IMR-90 (cell line): ENCODE measurements around the gene C5orf15. TPM values are rescaled to one million over a fixed set of nuclear protein-coding genes. Genes with fewer than 3 reads are reported as not detected.

Experiments
- ATAC-seq: fragments of 200-7000 bp; cut with Tn5 transposase; 2 replicates; pipeline ENCODE4 v1.9.1; 2020; ENCODE audit warnings: low read depth, mild to moderate bottlenecking, moderate library complexity
- BruUV-seq: library from RNA; stranded (reverse); fragments of 400-500 nt; replicated peaks from 2 replicates; lab custom pipeline; 2021; lab: Mats Ljungman, UMichigan
- CTCF ChIA-PET: fragments of 300-600 bp; formaldehyde crosslinking; extraction: SDS; loops from one replicate; lab custom pipeline; 2021; ENCODE audit warnings: antibody characterized with exemption; lab: Yijun Ruan, JAX
- POLR2A ChIA-PET: fragments of 300-600 bp; sonication (Branson Sonifier 250); formaldehyde crosslinking; loops from one replicate; lab custom pipeline; 2022; ENCODE audit warnings: antibody characterized with exemption; ENCODE audit not compliant: unreplicated experiment; lab: Charles Lee
- DNase-seq: peaks from one replicate; pipeline ENCODE4 v3.0.0; 2013
- H2AFZ ChIP-seq: replicated peaks from 2 replicates; pipeline ENCODE3; 2013; ENCODE audit warnings: low read length, mild to moderate bottlenecking; ENCODE audit not compliant: poor library complexity
- H2AK5ac ChIP-seq: 2 replicates; pipeline ENCODE4 v1.6.1; 2013; ENCODE audit warnings: low read depth, low read length, inconsistent platforms
- H2AK9ac ChIP-seq: replicated peaks from 2 replicates; pipeline ENCODE3; 2013; ENCODE audit warnings: mild to moderate bottlenecking, low read depth, low read length, moderate library complexity; ENCODE audit not compliant: poor library complexity
- H2BK120ac ChIP-seq: 2 replicates; pipeline ENCODE4 v1.6.1; 2013; ENCODE audit warnings: low read depth, low read length, inconsistent platforms
- H2BK15ac ChIP-seq: 3 replicates; pipeline ENCODE4 v1.6.1; 2013; ENCODE audit warnings: low read depth, low read length, inconsistent platforms
- H2BK20ac ChIP-seq: 2 replicates; pipeline ENCODE4 v1.6.1; 2013; ENCODE audit warnings: low read depth, mild to moderate bottlenecking, inconsistent platforms, low read length, moderate library complexity
- H2BK5ac ChIP-seq: 2 replicates; pipeline ENCODE4 v1.6.1; 2013; ENCODE audit warnings: mild to moderate bottlenecking, low read depth, low read length, inconsistent platforms; ENCODE audit not compliant: poor library complexity, severe bottlenecking
- H3K14ac ChIP-seq: replicated peaks from 2 replicates; pipeline ENCODE4 v1.6.1; 2013; ENCODE audit warnings: low read depth, low read length, inconsistent platforms
- H3K18ac ChIP-seq: 2 replicates; pipeline ENCODE4 v1.6.1; 2013; ENCODE audit warnings: low read depth, low read length, control low read depth
- H3K23ac ChIP-seq: 2 replicates; pipeline ENCODE4 v1.6.1; 2013; ENCODE audit warnings: low read depth, low read length, inconsistent platforms
- H3K27ac ChIP-seq: 2 replicates; pipeline ENCODE4 v1.5.1; 2013; ENCODE audit warnings: mild to moderate bottlenecking, control low read depth, low read length; ENCODE audit not compliant: insufficient read depth
- H3K27me3 ChIP-seq: 2 replicates; pipeline ENCODE4 v1.6.1; 2013; ENCODE audit warnings: low read length; ENCODE audit not compliant: control insufficient read depth, insufficient read depth
- H3K36me3 ChIP-seq: 2 replicates; pipeline ENCODE4 v1.6.1; 2013; ENCODE audit warnings: low read length, mixed read lengths; ENCODE audit not compliant: control insufficient read depth, insufficient read depth
- H3K4ac ChIP-seq: 2 replicates; pipeline ENCODE4 v1.6.1; 2013; ENCODE audit warnings: low read depth, low read length, inconsistent platforms
- H3K4me1 ChIP-seq: 2 replicates; pipeline ENCODE4 v1.6.1; 2013; ENCODE audit warnings: low read length, mixed read lengths; ENCODE audit not compliant: control insufficient read depth, insufficient read depth
- H3K4me2 ChIP-seq: 2 replicates; pipeline ENCODE4 v1.6.1; 2013; ENCODE audit warnings: low read depth, mild to moderate bottlenecking, control low read depth, low read length, moderate library complexity
- H3K4me3 ChIP-seq: 2 replicates; pipeline ENCODE4 v1.5.1; 2013; ENCODE audit warnings: low read depth, mild to moderate bottlenecking, control low read depth, low read length, moderate library complexity; ENCODE audit not compliant: insufficient read depth
- H3K56ac ChIP-seq: 2 replicates; pipeline ENCODE4 v1.6.1; 2013; ENCODE audit warnings: low read length, inconsistent platforms; ENCODE audit not compliant: insufficient read depth; ENCODE audit errors: extremely low read depth
- H3K79me1 ChIP-seq, 2 experiments: 2 replicates each; pipeline ENCODE4 v1.6.1; 2013; ENCODE audit warnings: low read length in 2 of 2, inconsistent platforms in 1 of 2, low read depth in 1 of 2
- H3K9ac ChIP-seq: 2 replicates; pipeline ENCODE4 v1.6.1; 2013; ENCODE audit warnings: low read depth, low read length, control low read depth
- H3K9me1 ChIP-seq: 2 replicates; pipeline ENCODE4 v1.6.1; 2013; ENCODE audit warnings: low read length, inconsistent platforms; ENCODE audit not compliant: insufficient read depth
- H3K9me3 ChIP-seq: 2 replicates; pipeline ENCODE4 v1.6.1; 2013; ENCODE audit warnings: low read length; ENCODE audit not compliant: control insufficient read depth, insufficient read depth
- H4K20me1 ChIP-seq: 2 replicates; pipeline ENCODE4 v1.6.1; 2013; ENCODE audit warnings: low read length, inconsistent platforms; ENCODE audit not compliant: insufficient read depth
- H4K5ac ChIP-seq: 2 replicates; pipeline ENCODE4 v1.6.1; 2013; ENCODE audit warnings: mild to moderate bottlenecking, low read depth, low read length, control low read depth
- H4K8ac ChIP-seq, 2 experiments: 2 replicates each; pipeline ENCODE4 v1.6.1; 2013; ENCODE audit warnings: low read depth in 2 of 2, low read length in 2 of 2, control low read depth in 1 of 2, inconsistent platforms in 1 of 2
- H4K91ac ChIP-seq: 2 replicates; pipeline ENCODE4 v1.6.1; 2013; ENCODE audit warnings: low read depth, low read length, inconsistent platforms; ENCODE audit not compliant: insufficient read depth
- BHLHE40 ChIP-seq: fragments of 150-350 bp; IDR thresholded peaks from 2 replicates; pipeline ENCODE4 v1.6.1; 2016; ENCODE audit warnings: mild to moderate bottlenecking, low read depth, low read length
- CEBPB ChIP-seq: IDR thresholded peaks from 2 replicates; pipeline ENCODE4 v1.6.1; 2012; ENCODE audit warnings: low read depth, low read length, improper control_type of control experiment
- CHD1 ChIP-seq: IDR thresholded peaks from 2 replicates; pipeline ENCODE4 v1.6.1; 2012; ENCODE audit warnings: low read depth, low read length, improper control_type of control experiment
- FOS ChIP-seq: fragments of 150-350 bp; IDR thresholded peaks from 2 replicates; pipeline ENCODE4 v1.6.1; 2016; ENCODE audit warnings: low read depth, low read length
- MAFK ChIP-seq: IDR thresholded peaks from 2 replicates; pipeline ENCODE4 v1.6.1; 2012; ENCODE audit warnings: low read depth, low read length, improper control_type of control experiment
- MAZ ChIP-seq: IDR thresholded peaks from 2 replicates; pipeline ENCODE4 v1.6.1; 2012; ENCODE audit warnings: low read depth, mild to moderate bottlenecking, low read length, improper control_type of control experiment, moderate library complexity, borderline replicate concordance
- MXI1 ChIP-seq: IDR thresholded peaks from 2 replicates; pipeline ENCODE4 v1.6.1; 2012; ENCODE audit warnings: low read depth, mild to moderate bottlenecking, low read length, moderate library complexity, borderline replicate concordance
- NFE2L2 ChIP-seq: fragments of 150-350 bp; IDR thresholded peaks from 2 replicates; pipeline ENCODE4 v1.6.1; 2016; ENCODE audit warnings: low read depth, mild to moderate bottlenecking, low read length
- POLR2A ChIP-seq: IDR thresholded peaks from 2 replicates; pipeline ENCODE4 v1.6.1; 2012; ENCODE audit warnings: mild to moderate bottlenecking, low read depth, low read length
- RAD21 ChIP-seq: IDR thresholded peaks from 2 replicates; pipeline ENCODE4 v1.6.1; 2012; ENCODE audit warnings: low read length, improper control_type of control experiment
- RCOR1 ChIP-seq: IDR thresholded peaks from 2 replicates; pipeline ENCODE4 v1.6.1; 2012; ENCODE audit warnings: mild to moderate bottlenecking, low read length, improper control_type of control experiment; ENCODE audit not compliant: insufficient replicate concordance
- RFX5 ChIP-seq: IDR thresholded peaks from 2 replicates; pipeline ENCODE4 v1.8.0; 2012; ENCODE audit warnings: low read depth, mild to moderate bottlenecking, low read length, moderate library complexity
- SMC3 ChIP-seq: fragments of 150-350 bp; IDR thresholded peaks from 2 replicates; pipeline ENCODE4 v1.6.1; 2016; ENCODE audit warnings: low read depth, mild to moderate bottlenecking, antibody characterized with exemption, low read length, moderate library complexity
- WGBS, 2 experiments: methylation state at CpG; one replicate each; pipeline versions ENCODE4 v1.1.5 to v1.1.7; 2013; ENCODE audit warnings: missing lambda C conversion rate in 2 of 2; ENCODE audit not compliant: insufficient read length in 1 of 2; ENCODE audit errors: extremely low coverage in 2 of 2; 5-methylcytosine and 5-hydroxymethylcytosine counted together
- dilution Hi-C: fragments of 300-500 bp; cut with HindIII; formaldehyde crosslinking; loops from one replicate; pipeline ENCODE4 v1.14.3; 2018; ENCODE audit warnings: low sequenced_read_pairs; ENCODE audit not compliant: unreplicated experiment
- in situ Hi-C: fragments of 300-500 bp; cut with MboI; formaldehyde crosslinking; loops from 3 replicates; pipeline ENCODE4 v1.14.3; 2019; ENCODE audit warnings: low sequenced_read_pairs, inconsistent platforms, mixed read lengths
- intact Hi-C: fragments of 100-400 bp; cut with micrococcal nuclease; formaldehyde crosslinking; loops from 2 replicates; pipeline ENCODE4 v1.10.0; 2022
- polyA plus RNA-seq, 3 experiments: library from polyadenylated mRNA; depleted of rRNA; stranded (reverse); fragments of >200 nt; gene quantifications; 2 replicates each; pipeline ENCODE4 v1.2.3, GENCODE V29; 2012; ENCODE audit warnings: low replicate concordance in 1 of 3
- total RNA-seq: library from RNA; depleted of rRNA; stranded (reverse); fragments of >200 nt; gene quantifications from 2 replicates; pipeline ENCODE4 v1.2.3, GENCODE V29; 2012
- TF ChIP-seq, protein P1 (sequence below): fragments of 150-350 bp; IDR thresholded peaks from 2 replicates; pipeline ENCODE4 v1.6.1; 2017; ENCODE audit warnings: mild to moderate bottlenecking, antibody characterized with exemption, low read length, low read depth
- TF ChIP-seq, protein P2 (sequence below): conservative IDR thresholded peaks from 2 replicates; pipeline ENCODE4 v1.5.1; 2012; ENCODE audit warnings: mild to moderate bottlenecking, low read depth, low read length, improper control_type of control experiment
- TF ChIP-seq, protein P3 (sequence below): fragments of 150-350 bp; IDR thresholded peaks from 2 replicates; pipeline ENCODE4 v1.6.1; 2016; ENCODE audit warnings: low read depth, mild to moderate bottlenecking, low read length, moderate library complexity, borderline replicate concordance

C5orf15 gene
- total and polyA plus RNA-seq, 2 of the 4 experiments (the other 2 are of a cell fraction) = 35.1 to 73.5 TPM

DNA sequence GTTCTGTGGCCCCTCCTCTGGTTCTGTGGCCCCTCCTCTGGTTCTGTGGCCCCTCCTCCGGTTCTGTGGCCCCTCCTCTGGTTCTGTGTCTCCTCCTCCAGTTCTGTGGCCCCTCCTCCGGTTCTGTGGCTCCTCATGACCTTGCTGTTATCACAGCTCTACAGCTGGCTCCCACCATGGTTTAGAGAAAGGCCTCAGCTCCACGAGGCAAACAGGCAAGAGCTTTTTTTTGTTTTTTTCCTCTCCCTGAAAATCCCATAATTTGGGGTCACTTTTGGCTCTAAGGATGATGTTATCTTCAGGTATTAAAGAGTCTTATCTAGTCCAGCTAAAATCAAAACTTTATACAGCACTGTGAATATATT is 31.8 kb downstream of the C5orf15 start:
- Histone ChIP-seq H2AK5ac (no peak overlapping the region), H3K56ac (no peak overlapping the region), H2BK5ac (no peak overlapping the region), H3K9me1 (no peaks in the 10 kb centered on the region), H3K27ac (no peak overlapping the region), H3K36me3 (no peaks in the 10 kb centered on the region), H3K27me3 (peaks cover 35% of the 10 kb centered on the region), H3K9me3 (peaks cover 1% of the 10 kb centered on the region; the same call in 1 of the 2 replicates), H3K18ac (no peak overlapping the region), H4K91ac (no peak overlapping the region), H4K8ac (no peak overlapping the region), H3K79me1 (no peaks in the 10 kb centered on the region), H2AK9ac (no peak overlapping the region), H2BK15ac (no peak overlapping the region), H3K23ac (no peak overlapping the region), H3K9ac (no peak overlapping the region), H3K4me1 (no peaks in the 10 kb centered on the region), H3K4me2 (no peak overlapping the region), H4K5ac (no peak overlapping the region), H3K4ac (no peak overlapping the region), H4K20me1 (no peaks in the 10 kb centered on the region), H2BK120ac (no peak overlapping the region), H2AFZ (no peak overlapping the region), H3K4me3 (no peak overlapping the region), H3K14ac (no peak overlapping the region), H2BK20ac (no peak overlapping the region)
- DNase-seq (no peak), ATAC-seq (no peak)
- dilution Hi-C loops (no loop called here), in situ Hi-C loops (no loop called here), intact Hi-C loops (no loop called here)
- TF ChIP-seq BHLHE40 = no peak
- no peak for TF ChIP-seq MAZ
- no peak for TF ChIP-seq POLR2A
- no peak for TF ChIP-seq RFX5
- TF ChIP-seq CEBPB = no peak
- no peak for TF ChIP-seq NFE2L2
- TF ChIP-seq, protein P1, sequence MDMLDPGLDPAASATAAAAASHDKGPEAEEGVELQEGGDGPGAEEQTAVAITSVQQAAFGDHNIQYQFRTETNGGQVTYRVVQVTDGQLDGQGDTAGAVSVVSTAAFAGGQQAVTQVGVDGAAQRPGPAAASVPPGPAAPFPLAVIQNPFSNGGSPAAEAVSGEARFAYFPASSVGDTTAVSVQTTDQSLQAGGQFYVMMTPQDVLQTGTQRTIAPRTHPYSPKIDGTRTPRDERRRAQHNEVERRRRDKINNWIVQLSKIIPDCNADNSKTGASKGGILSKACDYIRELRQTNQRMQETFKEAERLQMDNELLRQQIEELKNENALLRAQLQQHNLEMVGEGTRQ = no peak
- TF ChIP-seq, protein P2, sequence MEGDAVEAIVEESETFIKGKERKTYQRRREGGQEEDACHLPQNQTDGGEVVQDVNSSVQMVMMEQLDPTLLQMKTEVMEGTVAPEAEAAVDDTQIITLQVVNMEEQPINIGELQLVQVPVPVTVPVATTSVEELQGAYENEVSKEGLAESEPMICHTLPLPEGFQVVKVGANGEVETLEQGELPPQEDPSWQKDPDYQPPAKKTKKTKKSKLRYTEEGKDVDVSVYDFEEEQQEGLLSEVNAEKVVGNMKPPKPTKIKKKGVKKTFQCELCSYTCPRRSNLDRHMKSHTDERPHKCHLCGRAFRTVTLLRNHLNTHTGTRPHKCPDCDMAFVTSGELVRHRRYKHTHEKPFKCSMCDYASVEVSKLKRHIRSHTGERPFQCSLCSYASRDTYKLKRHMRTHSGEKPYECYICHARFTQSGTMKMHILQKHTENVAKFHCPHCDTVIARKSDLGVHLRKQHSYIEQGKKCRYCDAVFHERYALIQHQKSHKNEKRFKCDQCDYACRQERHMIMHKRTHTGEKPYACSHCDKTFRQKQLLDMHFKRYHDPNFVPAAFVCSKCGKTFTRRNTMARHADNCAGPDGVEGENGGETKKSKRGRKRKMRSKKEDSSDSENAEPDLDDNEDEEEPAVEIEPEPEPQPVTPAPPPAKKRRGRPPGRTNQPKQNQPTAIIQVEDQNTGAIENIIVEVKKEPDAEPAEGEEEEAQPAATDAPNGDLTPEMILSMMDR = no peak
- no peak for TF ChIP-seq FOS
- TF ChIP-seq RAD21 = no peak
- TF ChIP-seq SMC3 = no peak
- no peak for TF ChIP-seq CHD1
- no peak for TF ChIP-seq MAFK
- TF ChIP-seq, protein P3, sequence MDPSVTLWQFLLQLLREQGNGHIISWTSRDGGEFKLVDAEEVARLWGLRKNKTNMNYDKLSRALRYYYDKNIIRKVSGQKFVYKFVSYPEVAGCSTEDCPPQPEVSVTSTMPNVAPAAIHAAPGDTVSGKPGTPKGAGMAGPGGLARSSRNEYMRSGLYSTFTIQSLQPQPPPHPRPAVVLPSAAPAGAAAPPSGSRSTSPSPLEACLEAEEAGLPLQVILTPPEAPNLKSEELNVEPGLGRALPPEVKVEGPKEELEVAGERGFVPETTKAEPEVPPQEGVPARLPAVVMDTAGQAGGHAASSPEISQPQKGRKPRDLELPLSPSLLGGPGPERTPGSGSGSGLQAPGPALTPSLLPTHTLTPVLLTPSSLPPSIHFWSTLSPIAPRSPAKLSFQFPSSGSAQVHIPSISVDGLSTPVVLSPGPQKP = no peak
- no peak for TF ChIP-seq MXI1
- TF ChIP-seq RCOR1 = no peak
- ChIA-PET CTCF (no interaction called here), POLR2A (no interaction called here)
- BruUV-seq = no TSS peak
- 13% methylated on average over 1 of the region's 3 CpGs; no CpG with 5 or more reads in 1 of the 2 experiments for WGBS, 2 experiments
